Activated CD8-positive, alpha-beta memory T cell treated with anti-CD3 and anti-CD28 coated beads for 48 hours (primary cell): ENCODE data around the gene CAP1.
"Not testable (repeated sequence)": the region's sequence is repeated elsewhere in the genome, so short reads cannot be mapped to it uniquely, and the experiment has no call there.

ENCODE experiments used
- DNase-seq, 3 experiments: peaks; one replicate each; pipeline ENCODE4 v3.0.0-alpha.2; 2020; ENCODE audit warnings: low read depth in 2 of 3, low spot score in 2 of 3

Gene CAP1, protein sequence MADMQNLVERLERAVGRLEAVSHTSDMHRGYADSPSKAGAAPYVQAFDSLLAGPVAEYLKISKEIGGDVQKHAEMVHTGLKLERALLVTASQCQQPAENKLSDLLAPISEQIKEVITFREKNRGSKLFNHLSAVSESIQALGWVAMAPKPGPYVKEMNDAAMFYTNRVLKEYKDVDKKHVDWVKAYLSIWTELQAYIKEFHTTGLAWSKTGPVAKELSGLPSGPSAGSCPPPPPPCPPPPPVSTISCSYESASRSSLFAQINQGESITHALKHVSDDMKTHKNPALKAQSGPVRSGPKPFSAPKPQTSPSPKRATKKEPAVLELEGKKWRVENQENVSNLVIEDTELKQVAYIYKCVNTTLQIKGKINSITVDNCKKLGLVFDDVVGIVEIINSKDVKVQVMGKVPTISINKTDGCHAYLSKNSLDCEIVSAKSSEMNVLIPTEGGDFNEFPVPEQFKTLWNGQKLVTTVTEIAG

DNA sequence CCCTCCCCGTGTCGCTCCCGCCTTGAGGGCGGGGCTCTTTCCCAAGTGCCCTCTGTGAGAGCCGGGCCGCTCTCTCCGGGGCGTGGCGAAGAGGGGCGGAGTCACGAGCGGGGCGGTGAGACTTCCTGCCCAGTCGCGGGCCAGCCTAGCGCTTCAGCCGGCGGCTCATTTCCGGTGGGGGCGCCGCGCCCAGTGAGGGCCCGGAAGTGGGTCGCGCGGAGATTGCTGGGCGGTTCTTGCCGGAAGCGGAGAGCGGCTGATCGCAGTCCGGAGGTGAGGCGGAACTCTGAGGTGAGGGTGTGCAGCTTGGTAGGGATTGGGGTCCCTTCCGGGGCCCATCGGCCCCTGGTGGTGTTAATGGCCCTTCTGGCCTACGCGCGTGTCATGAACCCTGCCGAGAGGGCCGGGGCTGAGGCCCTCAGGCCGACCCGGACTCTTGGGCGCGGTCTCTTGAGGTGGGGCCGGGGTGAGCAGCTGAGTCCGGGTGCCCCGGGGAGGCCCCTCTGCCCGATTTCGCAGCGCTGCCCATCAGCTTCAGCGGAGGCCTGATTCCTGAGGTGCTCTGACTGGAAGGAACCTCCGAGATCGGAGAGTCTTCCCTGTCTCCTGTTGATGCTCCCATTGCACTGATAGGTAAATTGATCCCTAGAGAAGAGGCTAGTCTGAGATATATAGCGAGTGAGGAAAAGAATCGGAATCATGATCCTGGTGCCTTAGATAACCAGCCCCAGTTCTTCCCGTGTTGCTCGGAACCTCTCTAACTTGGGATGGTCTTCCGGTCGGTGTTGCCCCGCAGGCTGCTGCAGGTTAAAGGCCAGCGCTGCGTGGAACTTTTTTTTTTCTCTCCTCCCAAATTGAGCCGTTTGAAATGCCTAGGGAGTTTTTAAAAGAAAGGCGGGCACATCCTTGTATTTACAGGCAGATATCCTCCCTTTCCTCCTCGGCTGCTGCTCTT, at the start of gene CAP1:
CAP1 (plus strand) TSS at position 219 of the 955 bp plus-strand sequence. CDS start 18,618 bp downstream, outside the sequence.
- peak; percentile 94 to 100 (median 97) for DNase-seq

DNA sequence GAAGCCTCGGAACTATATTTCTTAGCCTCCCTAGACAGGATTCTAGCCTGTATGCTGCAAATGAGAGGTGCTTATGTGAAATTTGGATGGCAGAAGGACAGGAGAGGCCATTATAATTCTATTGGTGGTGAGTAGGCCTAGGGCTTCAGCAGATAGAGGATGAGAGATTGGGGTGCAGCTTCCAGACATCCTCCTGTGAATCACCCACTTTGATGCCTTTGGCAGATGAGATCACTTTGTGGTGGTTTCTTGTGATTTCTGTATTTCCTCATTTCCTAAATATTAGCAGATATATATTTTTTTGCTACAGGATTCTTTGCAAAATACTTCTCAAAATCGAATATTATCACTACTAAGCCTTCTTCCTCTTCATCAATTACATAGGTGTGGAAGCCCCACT, 48.3 kb upstream of the CAP1 start:
- DNase-seq, result no peak

DNA sequence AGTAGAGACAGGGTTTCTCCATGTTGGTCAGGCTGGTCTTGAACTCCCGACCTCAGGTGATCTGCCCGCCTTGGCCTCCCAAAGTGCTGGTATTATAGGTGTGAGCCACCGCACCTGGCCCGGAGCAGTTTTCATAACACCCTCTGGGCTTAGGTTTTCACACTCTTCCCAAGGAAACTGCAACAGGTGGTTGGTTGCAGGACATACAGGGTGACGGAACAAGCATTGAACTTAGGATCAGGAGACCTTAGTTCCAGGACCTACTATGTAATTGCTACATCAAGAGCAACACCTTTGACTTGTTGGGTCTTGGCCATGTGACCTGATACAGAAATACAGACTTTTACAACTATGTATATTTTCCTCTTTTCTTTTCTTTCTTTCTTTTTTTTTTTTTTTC, 47.6 kb upstream of the CAP1 start:
- DNase-seq, result no peak

DNA sequence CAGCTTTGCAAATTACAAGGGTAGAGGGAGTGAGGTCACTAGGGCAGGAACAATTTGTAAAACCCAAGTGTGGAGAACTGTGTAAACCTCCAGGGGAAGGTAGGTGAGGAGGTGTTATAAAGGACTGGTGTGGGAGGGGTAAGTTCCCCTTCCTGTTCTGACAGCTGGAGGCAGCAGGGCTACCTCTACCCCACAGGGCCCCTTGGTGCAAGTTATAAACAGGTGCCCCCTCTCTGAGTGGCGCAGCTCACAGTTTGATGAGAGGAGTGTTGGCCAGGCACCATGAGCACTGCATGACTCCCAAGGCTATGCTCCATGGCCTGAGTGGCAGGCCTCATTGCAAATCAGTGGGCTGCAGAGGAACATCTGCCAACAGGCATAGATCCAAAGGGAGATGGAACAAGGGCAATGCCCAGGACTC, 44.5 kb upstream of the CAP1 start:
- no peak for DNase-seq

DNA sequence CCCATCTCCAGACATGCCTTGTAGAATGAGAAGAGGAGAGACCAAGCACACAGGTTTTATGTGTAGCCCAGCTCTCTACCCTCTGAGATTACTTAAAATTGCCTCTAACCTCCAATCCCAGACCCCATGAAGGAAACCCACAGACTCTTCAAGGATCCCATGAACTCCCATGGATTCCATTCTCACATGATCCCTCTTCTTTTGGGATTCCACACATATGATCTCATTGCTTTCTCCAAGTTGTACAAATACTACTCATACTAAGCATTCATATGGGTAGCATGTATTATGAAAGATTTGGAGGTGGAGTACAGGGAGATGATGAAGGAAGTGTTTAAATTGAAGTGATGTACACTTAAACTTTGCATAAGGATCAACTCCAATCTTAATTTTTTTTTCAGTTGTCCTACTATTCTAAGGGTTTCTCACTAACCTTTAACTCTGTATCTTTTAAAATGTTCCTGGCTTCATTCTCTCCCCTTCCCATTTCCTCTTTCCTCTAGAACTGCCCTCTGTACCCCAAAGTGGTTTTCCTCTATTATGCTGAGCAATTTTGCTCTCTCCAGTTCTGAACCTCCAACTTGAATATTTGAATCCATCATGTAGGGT, 44.0 kb upstream of the CAP1 start:
- DNase-seq, result no peak

DNA sequence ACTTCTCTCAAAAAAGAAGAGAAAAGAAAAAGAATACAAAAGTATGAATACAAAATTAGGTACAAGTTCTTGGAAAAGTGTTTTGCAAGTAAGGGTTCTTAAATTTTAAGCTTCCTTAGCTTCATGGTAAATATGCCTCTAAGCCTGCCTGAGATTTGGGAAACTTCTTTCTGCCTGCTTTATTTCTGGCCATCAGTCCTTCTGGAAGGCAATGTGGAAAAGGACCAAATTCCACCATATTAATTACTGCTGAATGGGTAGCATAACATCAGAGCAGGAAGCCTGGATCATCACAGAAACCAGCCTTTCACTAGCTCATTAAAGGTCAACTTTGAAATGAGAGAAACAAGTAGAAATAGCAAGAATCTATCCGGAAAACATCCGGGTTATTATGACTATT, 39.1 kb upstream of the CAP1 start:
- no peak for DNase-seq

DNA sequence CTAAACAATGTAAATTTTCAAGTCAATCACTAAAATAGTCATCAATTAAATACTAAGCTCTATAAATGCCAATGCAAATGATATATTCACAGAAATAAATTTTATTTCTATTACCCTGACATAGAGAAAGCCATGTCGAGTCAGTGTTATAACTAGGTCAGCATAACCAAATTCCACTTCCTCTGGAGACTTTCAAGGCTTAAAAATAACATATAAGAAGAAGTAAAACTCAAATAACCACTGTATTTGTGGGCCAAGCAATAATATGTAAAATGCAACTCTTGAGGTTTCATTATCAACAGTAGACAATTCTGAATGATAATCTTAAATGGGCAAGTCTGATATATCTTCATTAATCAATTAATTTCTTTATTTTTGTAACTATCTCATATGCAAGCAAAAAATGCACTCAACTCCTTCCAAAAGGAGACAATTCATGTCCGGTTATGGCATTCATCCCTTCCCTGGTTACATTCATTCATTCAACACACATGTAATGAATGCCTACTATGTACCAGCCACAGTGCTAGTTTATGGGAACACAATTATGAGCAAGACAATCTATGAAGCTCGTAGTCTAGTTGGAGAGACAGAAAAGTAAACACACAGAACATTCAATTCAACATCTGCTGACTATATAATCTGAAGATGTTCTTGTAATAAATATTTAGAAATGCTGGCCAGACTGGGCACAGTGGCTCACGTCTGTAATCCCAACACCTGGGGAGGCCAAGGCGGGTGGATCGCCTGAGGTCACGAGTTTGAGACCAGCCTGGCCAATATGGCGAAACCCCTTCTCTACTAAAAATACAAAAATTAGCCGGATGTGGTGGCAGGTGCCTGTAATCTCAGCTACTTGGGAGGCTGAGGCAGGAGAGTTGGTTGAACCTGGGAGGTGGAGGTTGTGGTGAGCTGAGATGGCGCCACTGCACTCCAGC, 37.1 kb upstream of the CAP1 start:
- DNase-seq, result no peak

DNA sequence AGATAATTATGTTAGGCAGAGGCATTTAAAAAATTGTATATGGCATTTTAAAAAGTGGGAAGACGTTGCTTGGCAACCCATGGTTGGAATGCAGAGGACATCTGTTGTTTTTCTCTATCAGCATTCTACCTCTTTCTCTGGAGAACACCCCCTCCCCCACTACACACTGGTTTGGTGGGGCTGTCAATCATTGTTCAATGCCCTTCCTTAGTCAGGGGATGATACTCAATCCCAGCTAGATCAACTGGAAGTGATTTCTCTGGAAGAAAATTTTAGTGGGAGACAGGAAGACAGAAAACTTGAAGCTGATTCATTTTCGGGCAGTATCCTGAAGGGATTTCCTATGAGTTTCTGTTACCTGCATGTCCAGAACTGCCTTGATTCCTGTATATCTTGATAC, 35.7 kb upstream of the CAP1 start:
- DNase-seq, result no peak

DNA sequence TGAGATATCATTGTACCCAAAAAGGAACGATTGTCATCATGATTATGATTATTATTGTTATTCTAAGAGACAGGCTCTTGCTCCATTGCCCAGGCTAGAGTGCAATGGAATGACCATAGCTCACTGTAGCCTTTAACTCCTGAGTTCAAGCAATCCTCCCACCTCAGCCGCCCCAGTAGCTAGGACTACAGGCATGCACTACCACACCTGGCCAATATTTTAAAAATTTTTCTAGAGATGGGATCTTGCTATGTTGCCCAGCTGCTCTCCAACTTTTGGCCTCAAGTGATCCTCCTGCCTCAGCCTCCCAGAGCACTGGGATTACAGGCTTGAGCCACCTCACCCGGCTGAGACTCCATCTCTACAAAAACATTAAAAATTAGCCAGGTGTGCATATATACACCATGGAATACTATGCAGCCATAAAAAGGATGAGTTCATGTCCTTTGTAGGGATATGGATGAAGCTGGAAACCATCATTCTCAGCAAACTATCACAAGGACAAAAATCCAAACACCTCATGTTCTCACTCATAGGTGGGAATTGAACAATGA, 33.0 kb upstream of the CAP1 start:
- DNase-seq, result not testable (repeated sequence)

DNA sequence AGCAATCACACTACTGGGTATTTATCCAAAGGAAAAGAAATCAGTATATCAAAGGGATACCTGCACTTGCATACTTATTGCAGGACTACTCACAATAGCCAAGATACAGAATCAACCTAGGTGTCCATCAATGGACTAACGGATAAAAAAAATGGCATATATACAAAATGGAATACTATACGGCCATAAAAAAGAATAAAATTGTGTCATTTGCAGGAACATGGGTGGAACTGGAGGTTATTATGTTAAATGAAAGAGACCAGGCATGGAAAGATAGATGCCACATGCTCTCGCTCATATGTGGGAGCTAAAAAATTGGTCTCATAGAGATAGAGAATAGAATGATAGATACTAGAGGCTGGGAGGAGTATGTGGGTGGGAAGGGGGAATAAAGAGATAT, 29.3 kb upstream of the CAP1 start:
- DNase-seq, result no peak

DNA sequence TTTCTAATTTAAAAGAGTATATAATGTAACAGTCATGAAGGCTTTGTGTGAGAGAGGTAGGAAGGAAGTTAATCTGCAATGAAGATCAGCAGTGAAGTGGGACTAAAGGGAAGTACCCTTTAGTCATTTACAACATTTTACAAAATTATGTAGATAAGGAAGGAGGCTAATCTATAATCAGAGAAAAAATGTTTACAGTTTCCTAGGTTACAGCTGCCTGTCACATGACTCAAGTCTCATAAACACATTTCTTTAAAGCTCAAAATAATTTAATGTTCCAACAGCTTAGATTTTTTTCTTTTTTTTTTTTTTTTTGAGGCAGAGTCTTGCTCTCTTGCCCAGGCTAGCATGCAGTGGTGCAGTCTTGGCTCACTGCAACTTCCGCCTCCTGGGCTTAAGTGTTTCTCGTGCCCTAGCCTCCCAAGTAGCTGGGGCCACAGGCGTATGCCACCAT, 26.2 kb upstream of the CAP1 start:
- no peak for DNase-seq

DNA sequence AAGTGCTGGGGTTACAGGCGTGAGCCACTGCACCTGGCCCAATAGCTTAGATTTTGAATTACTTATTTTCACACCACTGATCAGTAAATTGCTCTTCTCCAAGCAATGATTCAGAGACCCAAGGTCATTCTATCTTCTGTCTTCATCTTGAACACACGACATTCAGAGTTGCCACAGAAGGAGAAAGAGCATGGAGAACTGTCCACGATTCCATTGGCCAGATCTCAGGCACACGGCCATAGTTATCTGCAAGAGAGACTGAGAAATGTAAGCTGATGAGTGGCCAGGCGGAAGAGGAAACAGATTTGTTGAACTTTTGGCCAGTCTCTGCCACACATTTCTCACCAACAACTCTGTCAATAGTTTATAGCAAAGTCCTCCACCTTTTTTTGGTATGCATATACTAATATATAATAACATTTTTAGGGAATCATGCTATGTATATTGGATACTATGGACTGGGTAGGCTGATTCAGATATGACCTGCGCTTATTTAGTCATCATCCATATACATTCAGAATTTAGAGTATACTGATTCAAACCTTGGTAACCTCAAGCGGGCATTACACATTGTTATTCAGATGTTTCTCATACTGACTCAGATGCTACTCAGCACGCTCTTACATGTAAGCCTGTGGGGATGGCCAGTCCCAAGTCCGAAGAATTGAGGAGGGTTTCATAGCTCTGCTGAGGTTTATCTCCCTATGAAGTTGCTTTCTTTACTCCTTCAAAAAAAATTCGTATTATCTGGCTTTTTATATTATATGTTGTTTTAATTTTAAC, 25.5 kb upstream of the CAP1 start:
- DNase-seq, result no peak

DNA sequence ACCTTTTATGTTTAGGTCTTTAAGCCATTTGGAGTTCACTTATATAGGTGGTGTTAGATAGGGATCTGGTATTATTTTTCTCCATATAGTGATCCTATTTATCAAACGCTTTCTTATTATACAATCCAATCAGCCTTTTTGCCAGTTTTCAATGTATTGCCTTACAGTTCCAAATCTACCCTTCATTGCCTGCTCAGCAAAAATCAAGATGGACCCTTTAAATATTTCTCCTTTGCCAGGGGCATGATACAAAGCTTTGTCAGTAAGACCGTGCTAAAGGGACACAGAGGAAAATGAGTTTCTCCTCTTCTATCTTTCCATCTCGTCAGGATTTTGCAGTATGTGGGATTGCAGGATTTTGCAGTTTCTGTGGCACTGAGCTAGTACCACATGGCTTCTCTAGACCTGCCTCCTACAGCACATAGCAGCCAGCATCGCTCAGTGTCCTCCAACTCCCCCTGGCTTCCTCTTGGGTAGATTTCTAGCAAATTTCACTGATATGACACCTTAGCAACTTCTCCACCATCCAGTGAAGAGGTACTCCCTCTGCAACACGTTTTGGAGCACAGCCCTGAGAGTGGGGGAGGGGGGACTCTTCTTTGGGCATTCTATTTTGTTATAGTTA, 22.5 kb upstream of the CAP1 start:
- no peak for DNase-seq

DNA sequence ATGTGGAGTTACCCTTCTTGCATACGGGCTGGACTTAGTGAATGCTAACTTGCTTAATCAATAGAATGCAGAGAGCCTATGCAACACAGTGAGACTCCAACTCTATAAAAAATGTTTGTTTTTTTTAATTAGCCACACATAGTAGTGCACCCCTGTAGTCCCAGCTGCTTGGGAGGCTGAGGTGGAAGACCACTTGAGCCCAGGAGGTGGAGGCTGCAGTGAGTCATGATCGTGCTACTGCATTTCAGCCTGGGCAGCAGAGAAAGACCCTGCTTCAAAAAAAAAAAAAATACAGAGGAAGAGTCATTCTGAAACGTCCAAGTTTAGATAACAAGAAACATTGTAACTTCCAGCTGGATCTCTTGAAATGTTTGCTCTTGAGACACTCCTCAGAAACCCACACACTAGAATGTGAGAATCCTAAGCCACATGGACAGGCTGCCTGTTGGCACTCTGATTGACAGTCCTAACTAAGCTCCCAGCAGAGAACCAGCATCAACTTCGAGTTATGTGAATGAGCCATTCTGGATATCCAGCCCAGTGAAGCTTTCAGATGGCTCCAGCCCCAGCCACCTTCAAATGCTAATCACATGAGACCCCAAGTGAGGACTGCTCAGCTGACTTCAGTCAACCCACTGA, 20.0 kb upstream of the CAP1 start:
- DNase-seq, result no peak

DNA sequence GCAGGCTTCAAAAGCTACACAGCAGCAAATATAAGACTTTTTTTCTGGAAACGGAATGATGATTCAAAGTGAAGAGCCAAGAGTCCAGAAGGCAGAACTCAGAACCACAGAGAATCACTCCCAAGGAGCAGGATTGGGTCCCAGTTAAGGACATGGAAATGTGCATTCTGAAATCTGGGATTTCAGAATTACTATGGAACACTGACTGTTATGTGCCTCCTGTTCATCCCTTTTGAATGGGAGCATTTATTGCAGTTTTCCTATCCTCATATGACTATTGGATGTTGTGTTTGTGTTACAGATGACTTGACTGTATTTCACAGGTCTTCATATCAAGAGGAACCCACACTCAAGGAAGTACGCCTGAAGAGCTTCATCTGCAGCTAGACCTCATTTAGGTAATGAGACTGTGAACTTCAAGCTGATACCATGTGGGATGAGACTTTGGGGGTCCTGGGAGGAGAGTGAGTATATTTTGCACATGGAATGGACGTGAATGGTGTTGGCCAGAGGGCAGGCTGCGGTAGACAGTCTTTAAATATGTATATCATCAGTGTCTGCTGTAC, 17.1 kb upstream of the CAP1 start:
- DNase-seq, result no peak

DNA sequence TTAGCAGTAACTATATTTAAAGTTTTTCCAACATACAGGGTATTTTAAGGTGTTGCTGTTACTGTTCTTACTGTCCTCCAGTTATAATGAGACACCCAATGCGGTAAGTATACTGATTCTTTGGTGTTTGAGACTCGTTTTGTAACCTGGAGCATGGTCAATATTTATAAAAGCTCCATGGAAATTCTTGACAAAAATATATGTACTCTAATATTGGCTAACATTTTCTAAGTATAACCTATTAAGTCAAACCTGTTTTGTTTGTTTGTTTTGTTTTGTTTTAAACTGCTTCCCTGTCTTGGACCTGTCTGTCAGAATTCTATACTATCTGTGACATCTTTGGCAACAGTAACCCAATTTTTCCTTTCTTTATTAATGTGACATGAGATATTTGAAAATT, 15.9 kb upstream of the CAP1 start:
- DNase-seq, result no peak

DNA sequence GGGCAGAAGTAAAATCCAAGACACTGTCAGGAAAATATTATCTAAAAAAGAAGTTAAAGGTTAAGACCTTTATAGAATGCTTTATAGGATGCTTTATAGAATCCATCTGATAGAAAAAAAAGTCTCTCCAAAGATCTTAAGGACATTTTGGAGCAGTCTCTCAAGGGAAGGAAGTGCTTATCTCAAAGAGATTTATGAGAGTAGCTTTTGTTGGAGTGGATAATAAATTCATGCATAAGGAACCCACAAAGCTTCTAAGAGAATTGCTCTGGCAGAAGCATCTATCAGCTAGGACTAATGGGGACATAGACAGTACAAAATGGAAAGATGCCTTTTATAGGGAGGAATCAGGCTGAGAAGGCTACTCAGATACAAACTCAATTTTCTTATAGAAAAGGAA, 12.9 kb upstream of the CAP1 start:
- no peak for DNase-seq

DNA sequence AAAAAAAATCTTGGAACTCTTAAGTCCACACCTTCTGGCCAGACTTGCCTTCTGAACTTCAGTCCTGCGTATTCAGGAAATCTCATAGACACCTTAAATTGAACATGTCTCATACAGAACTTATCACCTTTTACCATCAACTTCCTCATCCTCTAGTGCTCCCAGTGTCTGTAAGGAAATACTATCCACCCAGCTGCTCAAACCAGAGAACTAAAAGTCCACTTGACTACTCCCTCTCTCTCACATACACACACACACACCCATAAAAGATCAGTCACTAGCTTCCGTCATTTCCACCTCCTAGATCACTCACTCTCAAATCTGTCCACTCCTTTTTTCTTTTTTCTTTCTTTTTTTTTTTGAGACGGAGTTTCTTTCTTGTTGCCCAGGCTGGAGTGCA, 10.9 kb upstream of the CAP1 start:
- no peak for DNase-seq
